NB4 (cell line): ENCODE data around the gene SPAAR.

Experiments
- CTCF ChIP-seq: IDR thresholded peaks from one replicate; pipeline ENCODE4 v1.5.1; 2012; ENCODE audit warnings: low read depth, low read length
- MAX ChIP-seq: IDR thresholded peaks from 2 replicates; pipeline ENCODE4 v1.6.1; 2011; ENCODE audit warnings: low read depth, low read length
- POLR2A ChIP-seq: IDR thresholded peaks from 2 replicates; pipeline ENCODE4 v1.6.1; 2011; ENCODE audit warnings: mild to moderate bottlenecking; ENCODE audit not compliant: insufficient read length; ENCODE audit errors: extremely low read depth

DNA sequence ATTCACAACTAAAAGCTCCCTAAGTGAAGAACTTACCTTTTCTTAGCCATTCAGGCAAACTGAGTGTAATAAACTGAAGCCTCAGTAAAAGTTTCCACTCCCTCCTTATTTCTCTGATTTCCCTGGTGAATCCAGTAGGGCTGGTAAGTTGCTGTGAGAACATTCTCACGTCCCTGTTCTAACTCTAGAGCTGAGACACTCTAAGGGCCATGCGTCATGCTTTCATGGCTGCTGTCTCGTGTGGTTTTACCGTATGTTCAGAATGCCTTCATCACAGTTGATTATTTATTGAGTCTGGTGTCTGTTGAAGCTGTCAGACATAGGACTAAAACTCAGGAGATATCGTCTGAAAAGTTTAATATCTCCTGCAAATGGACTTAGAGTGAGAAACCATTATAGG is 47.4 kb downstream of the SPAAR start:
- TF ChIP-seq CTCF (no peak), POLR2A (no peak), MAX (no peak)
